Myocyte (in vitro differentiated cells): Measurements from ENCODE around the gene GABARAPL1. TPM values are rescaled to one million over a fixed set of nuclear protein-coding genes. Genes with fewer than 3 reads are reported as not detected.

Experiments used
- DNase-seq: peaks from one replicate; pipeline ENCODE4 v3.0.0-alpha.2; 2012; ENCODE audit warnings: low read depth
- total RNA-seq: library from RNA; depleted of rRNA; stranded (reverse); fragments of >200 nt; gene quantifications from 2 replicates; pipeline ENCODE4 v1.2.3, GENCODE V29; 2014

GABARAPL1 gene
- total RNA-seq, 1 donor from 2014 or later: 61.1 TPM

DNA sequence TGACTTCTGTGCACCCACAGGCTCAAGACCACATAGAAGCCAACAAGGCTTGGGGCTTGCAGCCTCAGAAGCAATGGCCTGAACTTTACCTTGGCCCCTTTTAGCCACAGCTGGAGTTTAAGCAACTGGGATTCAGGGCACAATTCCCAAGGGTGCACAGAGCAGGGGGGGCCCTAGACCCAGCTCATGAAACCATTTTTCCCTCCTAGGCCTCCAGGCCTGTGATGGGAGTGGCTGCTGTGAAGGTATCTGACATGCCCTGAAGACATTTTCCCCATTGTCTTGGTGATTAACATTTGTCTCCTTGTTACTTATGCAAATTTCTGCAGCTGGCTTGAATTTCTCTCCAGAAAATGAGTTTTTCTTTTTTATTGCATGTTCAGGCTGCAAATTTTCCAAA is 21.9 kb downstream of the GABARAPL1 start:
- no peak for DNase-seq

DNA sequence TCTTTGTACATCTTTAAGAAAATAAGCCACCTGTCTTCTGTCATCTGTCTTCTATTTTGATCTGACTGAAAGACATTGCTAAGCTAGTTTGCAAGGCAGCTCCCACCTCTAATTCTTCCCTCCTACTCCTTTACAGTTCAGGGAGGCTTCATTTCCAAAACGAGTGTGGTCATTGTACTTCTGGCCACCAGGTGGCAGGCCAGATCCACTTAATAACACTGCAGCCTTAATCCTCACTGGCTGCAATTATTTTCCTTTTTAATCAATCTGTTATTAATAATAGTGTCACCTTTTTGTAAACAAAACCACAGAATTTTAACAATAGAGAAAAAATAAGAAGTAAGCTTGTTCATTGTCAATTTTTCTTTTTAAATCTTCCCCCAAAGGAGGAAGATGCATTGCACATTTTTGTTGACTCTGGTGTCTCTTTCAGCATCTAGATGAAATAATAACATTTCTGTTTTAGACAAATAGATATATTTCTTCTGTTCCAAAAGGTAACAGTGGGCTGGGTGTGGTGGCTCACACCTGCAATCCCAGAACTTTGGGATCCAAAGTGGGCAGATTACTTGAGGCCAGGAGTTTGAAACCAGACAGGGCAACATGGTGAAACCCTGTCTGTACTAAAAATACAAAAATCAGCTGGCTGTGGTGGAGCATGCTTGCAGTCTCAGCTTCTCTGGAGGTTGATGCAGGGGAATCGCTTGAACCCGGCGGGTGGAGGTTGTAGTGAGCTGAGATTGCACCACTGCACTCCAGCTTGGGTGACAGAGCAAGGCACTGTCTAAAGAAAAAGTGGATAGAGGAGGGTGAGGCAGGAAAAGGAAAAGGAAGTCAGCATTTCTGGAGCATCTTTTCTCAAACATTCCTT is 23.3 kb downstream of the GABARAPL1 start:
- DNase-seq: peak; percentile 49

DNA sequence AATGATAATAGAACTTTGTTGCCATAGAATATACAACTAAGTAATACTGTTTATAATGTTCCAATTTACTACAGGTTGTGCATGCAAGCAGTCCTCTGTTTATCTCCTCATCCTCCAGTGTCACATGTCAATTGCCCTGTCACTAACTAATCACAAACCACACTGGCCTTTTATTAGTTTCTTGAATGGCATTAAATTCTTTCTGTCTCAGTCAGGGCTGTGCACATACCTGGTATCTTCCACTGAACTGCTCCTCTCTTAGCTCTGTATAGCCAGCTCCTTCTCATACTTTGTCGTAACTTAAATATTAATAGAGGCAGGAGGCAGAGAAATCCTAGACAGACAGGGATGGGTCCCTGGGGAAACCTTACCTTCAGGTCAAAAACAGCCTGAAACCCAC is 24.0 kb downstream of the GABARAPL1 start:
- no peak for DNase-seq

DNA sequence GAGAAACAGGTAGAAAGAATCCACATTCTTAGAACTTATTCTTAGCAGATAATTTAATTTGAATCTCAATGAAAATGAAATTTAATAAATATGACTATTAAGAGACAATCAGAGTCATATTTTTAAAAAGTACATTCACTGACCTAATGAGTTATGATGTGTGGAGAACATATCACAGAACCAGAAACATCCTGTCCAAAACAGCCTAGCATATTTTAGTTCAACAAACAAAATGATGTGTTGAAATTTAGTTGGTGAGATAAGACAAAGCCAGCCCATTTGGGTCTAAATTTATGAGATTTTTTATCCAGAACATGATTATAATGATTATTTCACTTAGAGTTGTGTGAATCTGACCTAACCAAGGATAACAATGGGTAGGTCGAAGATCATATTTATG is 25.8 kb downstream of the GABARAPL1 start:
- no peak for DNase-seq

DNA sequence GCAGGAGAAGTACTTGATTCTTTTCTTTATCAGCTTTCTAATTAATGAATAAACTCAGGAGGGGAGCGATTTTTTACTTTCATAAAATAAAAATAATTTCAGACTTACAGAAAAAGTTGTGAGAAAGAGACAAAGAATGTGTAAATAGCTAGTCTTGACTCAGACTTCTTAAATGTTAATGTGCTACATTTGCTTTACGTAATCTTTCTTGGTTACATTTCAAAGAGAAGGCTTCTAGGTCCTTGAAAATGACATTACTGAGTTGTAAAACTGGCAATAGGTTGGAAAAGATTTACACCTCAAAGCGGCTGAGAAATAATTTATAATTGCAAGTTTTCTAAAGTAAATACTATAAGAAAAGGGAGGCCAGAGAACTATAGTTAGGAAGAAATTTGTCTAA is 28.6 kb downstream of the GABARAPL1 start:
- DNase-seq: no peak

DNA sequence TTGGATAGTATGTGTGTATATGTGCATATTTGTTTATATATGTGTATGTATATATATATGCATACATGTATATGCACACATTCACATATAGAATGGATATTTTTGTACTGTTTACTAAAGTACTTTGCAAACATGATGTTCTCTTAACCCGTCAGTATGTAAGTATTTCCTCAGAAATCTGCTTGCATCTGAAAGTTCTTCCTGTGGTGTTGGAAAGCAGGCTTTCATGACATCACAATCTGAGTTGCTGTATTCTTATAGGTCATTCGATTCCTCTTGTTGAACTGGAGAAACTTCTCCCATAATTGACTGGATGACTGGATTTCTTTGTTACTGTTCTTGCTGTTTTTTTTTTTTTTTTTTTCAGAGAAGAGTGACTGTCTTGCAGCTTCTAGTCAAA is 29.1 kb downstream of the GABARAPL1 start:
- DNase-seq: no peak

DNA sequence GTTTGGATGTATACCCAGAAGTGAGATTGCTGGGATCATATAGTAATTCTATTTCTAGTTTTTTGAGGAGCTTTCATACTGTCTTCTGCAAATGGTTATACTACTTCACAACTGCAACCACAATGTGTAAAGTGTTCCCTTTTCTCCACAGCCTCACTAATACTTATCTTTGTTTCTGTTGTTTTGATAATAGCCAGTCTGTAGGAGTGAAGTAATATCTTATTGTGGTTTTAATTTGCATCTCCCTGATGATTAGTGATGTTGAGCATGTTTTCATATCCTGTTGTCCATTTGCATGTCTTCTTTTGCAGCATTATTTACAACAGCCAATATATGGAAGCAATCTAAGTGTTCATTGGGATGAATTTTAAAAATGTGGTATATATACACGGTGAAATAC is 29.9 kb downstream of the GABARAPL1 start:
- no peak for DNase-seq

DNA sequence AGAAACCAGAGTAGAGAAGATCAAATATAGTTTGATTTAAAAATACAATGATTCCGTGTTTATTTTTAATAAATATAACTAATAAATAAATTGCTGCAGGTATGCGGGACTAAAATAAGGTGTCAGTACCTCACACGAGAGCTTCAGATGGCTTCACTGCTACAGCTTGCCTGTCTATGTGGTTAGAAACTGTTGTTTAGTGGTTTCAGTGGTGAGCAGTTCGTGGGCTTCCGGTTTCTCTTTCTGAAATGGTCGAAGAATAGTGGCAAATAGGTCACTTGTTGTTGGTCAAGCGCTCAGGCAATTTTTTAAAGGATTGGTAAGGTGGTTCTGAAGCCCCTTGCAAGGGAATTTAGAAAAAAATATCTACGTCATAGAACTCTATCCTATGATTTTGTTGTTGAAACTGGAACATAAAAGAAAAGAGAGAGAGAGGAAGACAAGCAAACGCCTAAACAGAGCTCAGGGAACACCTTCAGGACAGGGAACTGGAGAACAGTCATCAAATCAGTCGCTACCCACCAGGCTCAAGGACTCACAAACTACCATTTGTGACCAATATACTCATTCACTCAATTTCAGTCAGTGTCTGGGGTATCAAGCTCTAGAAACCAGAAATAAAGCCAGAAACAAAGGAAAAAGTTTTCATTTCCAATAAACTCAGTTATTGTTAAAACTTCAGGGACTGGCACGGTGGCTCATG is 31.3 kb downstream of the GABARAPL1 start:
- peak; percentile 17 for DNase-seq

DNA sequence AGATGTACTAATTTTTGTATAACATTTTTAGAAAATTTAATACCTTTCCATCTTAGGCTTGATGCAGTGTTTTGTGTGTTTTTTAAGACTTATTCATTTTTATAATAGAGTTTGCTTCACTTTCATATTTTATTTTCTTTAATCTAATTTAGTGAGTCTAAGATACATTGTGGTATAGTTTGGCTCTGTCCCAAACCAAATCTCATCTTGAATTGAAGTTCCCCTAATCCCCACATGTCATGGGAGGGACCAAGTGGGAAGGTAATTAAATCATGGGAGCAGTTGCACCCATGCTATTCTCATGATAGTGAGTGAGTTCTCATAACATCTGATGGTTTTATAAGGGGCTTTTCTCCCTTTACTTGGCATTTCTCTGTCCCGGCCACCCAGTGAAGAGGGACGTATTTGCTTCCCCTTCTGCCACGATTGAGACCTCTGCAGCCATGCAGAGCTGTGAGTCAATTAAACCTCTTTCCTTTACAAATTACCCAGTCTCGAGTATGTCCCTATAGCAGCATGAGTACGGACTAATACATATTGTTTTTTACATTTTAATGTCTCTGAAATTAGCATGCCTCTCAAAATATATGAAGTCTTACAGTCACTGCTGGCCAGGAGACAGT is 34.9 kb downstream of the GABARAPL1 start:
- DNase-seq: no peak

DNA sequence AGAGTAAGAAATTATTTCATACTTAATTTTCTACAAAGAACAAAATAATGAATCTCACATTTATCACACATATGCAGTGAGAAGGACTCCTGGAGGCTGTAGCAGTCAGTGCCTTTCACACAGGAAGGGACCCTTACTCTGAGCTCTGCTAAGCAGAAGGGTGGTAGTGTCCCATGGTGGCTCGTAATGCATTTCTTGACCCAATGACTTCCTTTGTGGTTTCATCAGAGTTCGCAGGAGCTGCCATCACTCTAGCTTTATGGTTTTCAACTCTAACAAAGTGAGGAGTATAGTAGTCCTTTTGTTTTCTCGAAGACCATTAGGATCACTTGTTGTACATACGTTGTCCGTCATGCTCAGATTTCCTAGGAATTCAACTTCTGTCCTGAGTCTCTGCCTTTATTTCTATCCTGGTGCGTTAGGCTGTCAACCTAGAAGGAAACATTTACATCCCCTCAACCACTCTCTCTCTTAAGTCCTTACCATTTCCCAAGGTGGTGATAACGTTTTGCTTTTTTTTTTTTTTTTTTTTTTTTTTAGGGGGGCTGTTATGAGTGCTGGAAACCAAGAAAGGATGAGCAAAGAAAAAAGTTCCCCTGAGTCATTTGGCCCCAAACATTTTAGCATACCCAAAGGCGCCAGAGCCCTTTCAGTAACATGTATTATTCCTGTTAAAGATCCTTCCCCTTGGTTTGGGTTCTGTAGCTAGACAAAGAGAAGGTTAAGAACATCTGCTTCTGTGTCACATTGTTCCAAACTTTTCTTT is 37.2 kb downstream of the GABARAPL1 start:
- no peak for DNase-seq

DNA sequence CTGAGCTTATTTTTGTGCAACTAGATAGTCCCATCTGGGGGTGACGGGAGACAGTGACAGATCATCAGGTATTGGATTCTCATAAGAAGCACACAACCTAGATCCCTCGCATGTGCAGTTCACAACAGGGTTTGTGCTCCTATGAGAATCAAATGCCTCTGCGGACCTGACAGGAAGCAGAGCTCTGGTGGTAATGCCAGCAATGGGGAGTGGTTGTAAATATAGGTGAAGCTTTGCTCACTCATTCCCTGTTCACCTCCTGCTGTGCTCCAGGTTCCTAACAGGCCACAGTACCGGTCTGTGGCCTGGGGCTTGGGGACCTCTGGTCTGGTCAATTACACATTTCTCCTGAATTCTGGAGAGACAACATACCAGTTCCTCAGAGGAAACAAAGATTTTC is 39.0 kb downstream of the GABARAPL1 start:
- DNase-seq: no peak

DNA sequence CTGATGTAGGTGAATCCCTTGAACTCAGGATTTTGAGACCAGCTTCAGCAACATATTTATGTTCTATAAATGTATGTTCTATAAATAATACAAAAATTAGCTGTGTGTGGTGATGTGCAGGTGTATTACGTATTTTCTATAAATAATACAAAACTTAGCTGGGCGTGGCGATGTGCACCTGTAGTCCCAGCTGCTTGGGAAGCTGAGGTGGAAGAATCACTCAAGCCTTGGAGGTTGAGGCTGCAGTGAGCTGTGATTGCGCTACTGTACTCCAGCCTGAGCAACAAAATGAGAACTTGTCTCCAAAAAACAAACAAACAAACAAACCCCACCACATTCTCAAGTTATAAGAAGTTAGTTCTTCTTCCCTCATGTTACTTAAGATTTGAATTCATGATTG is 39.5 kb downstream of the GABARAPL1 start:
- DNase-seq: no peak

DNA sequence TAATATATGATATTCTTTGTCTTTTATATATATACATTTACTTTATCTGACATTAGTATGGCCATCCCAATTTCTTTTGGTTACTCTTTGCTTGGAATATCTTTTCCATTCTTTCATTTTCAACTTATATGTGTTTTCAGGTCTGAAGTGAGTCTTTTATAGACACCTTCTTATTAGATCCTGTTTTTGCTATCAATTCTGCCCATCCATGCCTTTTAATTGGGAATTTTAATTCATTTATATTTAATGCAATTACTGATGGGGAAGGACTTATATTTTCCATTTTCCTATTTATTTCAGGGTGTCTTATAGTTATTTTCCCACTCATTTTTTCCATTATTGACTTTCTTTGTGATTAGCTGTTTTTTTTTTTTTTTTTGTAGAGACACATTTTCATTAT is 43.4 kb downstream of the GABARAPL1 start:
- DNase-seq: no peak

DNA sequence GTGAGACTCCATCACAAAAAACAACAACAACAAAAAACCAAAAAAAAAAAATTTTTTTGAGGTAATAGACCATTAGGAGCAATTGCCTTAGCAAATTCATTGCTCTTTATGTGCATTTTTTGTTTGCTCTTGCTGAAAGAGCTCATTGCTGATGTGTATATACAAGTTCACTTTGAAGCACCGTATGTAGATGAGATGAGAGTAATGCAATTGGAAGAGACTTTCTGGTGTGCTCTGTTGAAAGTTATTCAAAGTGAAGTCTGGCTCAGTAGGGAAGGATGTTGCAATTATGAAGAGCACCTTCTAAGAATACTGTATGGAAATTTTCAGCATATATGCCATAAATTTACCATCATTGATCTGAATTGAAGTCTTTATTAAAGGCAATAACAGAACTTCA is 48.2 kb downstream of the GABARAPL1 start:
- no peak for DNase-seq

DNA sequence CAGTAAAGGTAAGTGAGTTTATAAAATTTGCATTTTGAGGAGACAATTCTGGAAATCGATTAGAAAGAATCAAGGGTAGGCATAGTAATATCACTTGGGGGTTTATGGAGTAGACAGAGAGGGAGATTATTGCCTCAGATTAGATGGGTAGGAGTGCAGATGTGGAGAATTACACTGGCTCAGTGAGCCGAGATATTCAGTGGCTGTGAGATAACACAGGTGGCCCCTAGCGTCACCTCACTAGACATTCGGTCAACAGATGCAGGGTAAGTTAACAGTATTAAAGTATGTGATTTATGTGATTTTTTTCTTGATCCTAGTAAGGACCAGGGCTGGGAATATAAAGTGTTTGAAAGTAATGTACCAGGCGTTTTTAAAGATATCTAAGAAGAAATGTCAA is 55.4 kb downstream of the GABARAPL1 start:
- DNase-seq: no peak

DNA sequence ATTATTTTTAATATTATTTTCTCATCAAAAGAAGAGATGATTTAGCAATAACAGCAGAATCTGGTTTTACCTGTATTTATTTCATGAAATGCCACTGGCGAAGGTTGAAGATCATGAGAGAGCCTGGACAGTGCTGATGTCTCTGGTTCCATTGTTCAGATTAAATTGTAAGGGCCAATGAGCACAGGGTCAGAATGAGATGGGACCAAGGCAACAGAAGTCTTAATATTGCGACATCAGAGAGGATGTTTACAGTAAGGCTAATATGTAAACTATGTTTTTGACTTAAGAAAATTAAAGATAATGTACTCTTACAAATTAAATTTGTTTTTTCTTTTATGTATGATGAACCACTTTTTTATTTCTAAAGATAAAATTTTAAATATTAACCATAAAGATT is 59.8 kb downstream of the GABARAPL1 start:
- DNase-seq: no peak

Other genes starting within 250 kb of the GABARAPL1 start
- gene CLEC12A, start 241.5 kb upstream of the GABARAPL1 start, total RNA-seq: not detected in 2 replicates
- gene CLEC1B, start 213.8 kb upstream of the GABARAPL1 start, total RNA-seq: not detected in 2 replicates
- not detected in 2 replicates for gene CLEC12B, start 202.2 kb upstream of the GABARAPL1 start, total RNA-seq
- not detected in 2 replicates for gene CLEC9A, start 182.2 kb upstream of the GABARAPL1 start, total RNA-seq
- gene CLEC1A, start 113.9 kb upstream of the GABARAPL1 start, total RNA-seq: not detected in 2 replicates
- gene CLEC7A, start 82.7 kb upstream of the GABARAPL1 start, total RNA-seq: not detected in 2 replicates
- not detected in 2 replicates for gene OLR1, start 40.7 kb upstream of the GABARAPL1 start, total RNA-seq
- gene TMEM52B, start 33.8 kb upstream of the GABARAPL1 start, total RNA-seq: not detected in 2 replicates
- under 0.01 and 0.03 TPM in 2 replicates for gene KLRD1, start 95.0 kb downstream of the GABARAPL1 start, total RNA-seq
- 0.21 TPM in 1 of 2 replicates, not detected in the other for gene KLRK1, start 177.2 kb downstream of the GABARAPL1 start, total RNA-seq
- gene KLRC4, start 196.9 kb downstream of the GABARAPL1 start, total RNA-seq: not detected in 2 replicates
- gene KLRC3, start 207.7 kb downstream of the GABARAPL1 start, total RNA-seq: not detected in 2 replicates
- 0.40 TPM in 1 of 2 replicates, not detected in the other for gene KLRC2, start 223.1 kb downstream of the GABARAPL1 start, total RNA-seq
- gene KLRC1, start 240.5 kb downstream of the GABARAPL1 start, total RNA-seq: not detected in 2 replicates